HepG2 (cell line): Measurements from ENCODE around the gene AFF4. TPM values are rescaled to one million over a fixed set of nuclear protein-coding genes. Genes with fewer than 3 reads are reported as not detected.

Experiments used
- ATF4 ChIP-seq, 2 experiments: fragments of 450-650 bp in 1 of 2; sonication (generic) in 1 of 2; formaldehyde crosslinking; IDR thresholded peaks; 2 replicates each; pipeline versions ENCODE4 v1.5.0 to v1.8.0; 2020 to 2022; ENCODE audit warnings: mild to moderate bottlenecking in 1 of 2, missing genetic modification reagents in 1 of 2
- ELF3 ChIP-seq: IDR thresholded peaks from 2 replicates; pipeline ENCODE4 v1.6.1; 2016; ENCODE audit warnings: missing genetic modification reagents, missing compliant biosample characterization
- GFI1 ChIP-seq: sonication (generic); formaldehyde crosslinking; IDR thresholded peaks from 2 replicates; pipeline ENCODE4 v1.5.0; 2020; ENCODE audit warnings: missing genetic modification reagents, mild to moderate bottlenecking, borderline replicate concordance
- GTF3A ChIP-seq: sonication (generic); formaldehyde crosslinking; conservative IDR thresholded peaks from 2 replicates; pipeline ENCODE4 v1.4.0; 2020; ENCODE audit warnings: mild to moderate bottlenecking, missing genetic modification reagents
- HOXA3 ChIP-seq: sonication (generic); formaldehyde crosslinking; IDR thresholded peaks from 2 replicates; pipeline ENCODE4 v1.5.0; 2020; ENCODE audit warnings: missing genetic modification reagents
- MBD4 ChIP-seq: IDR thresholded peaks from 2 replicates; pipeline ENCODE4 v1.6.1; 2012; ENCODE audit warnings: low read length, inconsistent platforms, borderline replicate concordance
- POLR2AphosphoS5 ChIP-seq: IDR thresholded peaks from 2 replicates; pipeline ENCODE4 v1.6.1; 2012; ENCODE audit warnings: low read depth, low read length
- RCOR2 ChIP-seq: IDR thresholded peaks from 2 replicates; pipeline ENCODE4 v1.6.1; 2016; ENCODE audit warnings: missing biosample characterization, missing genetic modification reagents
- RORA ChIP-seq: sonication (generic); formaldehyde crosslinking; IDR thresholded peaks from 2 replicates; pipeline ENCODE4 v1.5.0; 2020; ENCODE audit warnings: mild to moderate bottlenecking, missing genetic modification reagents, moderate library complexity
- SAP130 ChIP-seq: IDR thresholded peaks from 2 replicates; pipeline ENCODE4 v1.6.1; 2016; ENCODE audit warnings: low read depth
- SMC3 ChIP-seq: IDR thresholded peaks from 2 replicates; pipeline ENCODE4 v1.6.1; 2011; ENCODE audit warnings: low read length, improper control_type of control experiment
- SRF ChIP-seq: IDR thresholded peaks from 2 replicates; pipeline ENCODE4 v1.6.1; 2011; ENCODE audit warnings: mild to moderate bottlenecking, low read depth, low read length, moderate library complexity
- TBX3 ChIP-seq: fragments of 450-650 bp; IDR thresholded peaks from 2 replicates; pipeline ENCODE4 v1.6.1; 2017; ENCODE audit warnings: antibody characterized with exemption, mild to moderate bottlenecking, inconsistent platforms, borderline replicate concordance
- TCF12 ChIP-seq, 2 experiments: fragments of 450-650 bp in 1 of 2; sonication (generic) in 1 of 2; formaldehyde crosslinking in 1 of 2; IDR thresholded peaks; 2 replicates each; pipeline versions ENCODE4 v1.6.1 to v1.8.0; 2017 to 2022; ENCODE audit warnings: antibody characterized with exemption in 1 of 2, mild to moderate bottlenecking in 1 of 2, missing genetic modification reagents in 1 of 2, moderate library complexity in 1 of 2
- ZFP36 ChIP-seq: fragments of 150-350 bp; IDR thresholded peaks from 2 replicates; pipeline ENCODE4 v1.6.1; 2018; ENCODE audit warnings: borderline replicate concordance, low read length, low read depth; ENCODE audit not compliant: partially characterized antibody
- ZNF589 ChIP-seq: sonication (generic); formaldehyde crosslinking; conservative IDR thresholded peaks from 2 replicates; pipeline ENCODE4 v1.8.0; 2022; ENCODE audit warnings: mild to moderate bottlenecking, moderate library complexity, missing genetic modification reagents
- ZNF746 ChIP-seq: sonication (generic); formaldehyde crosslinking; IDR thresholded peaks from 2 replicates; pipeline ENCODE4 v1.8.0; 2022; ENCODE audit warnings: mild to moderate bottlenecking, missing genetic modification reagents
- ZNF775 ChIP-seq: sonication (generic); formaldehyde crosslinking; IDR thresholded peaks from 2 replicates; pipeline ENCODE4 v1.4.0; 2020; ENCODE audit warnings: missing genetic modification reagents, mild to moderate bottlenecking, moderate library complexity, borderline replicate concordance
- ZNF776 ChIP-seq: sonication (generic); formaldehyde crosslinking; IDR thresholded peaks from 2 replicates; pipeline ENCODE4 v1.4.0; 2020; ENCODE audit warnings: mild to moderate bottlenecking, missing genetic modification reagents
- ZNF780A ChIP-seq: sonication (generic); formaldehyde crosslinking; IDR thresholded peaks from 2 replicates; pipeline ENCODE4 v1.8.0; 2022; ENCODE audit warnings: mild to moderate bottlenecking, missing genetic modification reagents, moderate library complexity
- ZNF891 ChIP-seq: sonication (generic); formaldehyde crosslinking; IDR thresholded peaks from 2 replicates; pipeline ENCODE4 v1.5.0; 2020; ENCODE audit warnings: mild to moderate bottlenecking, missing genetic modification reagents
- polyA plus RNA-seq, 8 experiments: library from polyadenylated mRNA; depleted of rRNA in 3 of 8; stranded (reverse) in 7 of 8; unstranded in 1 of 8; fragments of >200 nt; fragmentation: Illumina TruSeq in 4 of 8; extraction: Trizol in 4 of 8; gene quantifications; 2 replicates each; pipeline versions ENCODE4 v1.2.1 to v1.2.3, GENCODE V29; 2011 to 2016; ENCODE audit warnings: low read depth in 4 of 8, missing spikeins in 1 of 8, mixed read lengths in 1 of 8; ENCODE audit not compliant: insufficient read depth in 1 of 8
- total RNA-seq, 5 experiments: library from RNA; depleted of rRNA; stranded (reverse); fragments of >200 nt; fragmentation: Illumina TruSeq; extraction: Trizol; gene quantifications; 2 replicates each; pipeline ENCODE4 v1.2.3, GENCODE V29; 2016; ENCODE audit warnings: low read depth in 1 of 5
- TF ChIP-seq, protein P1 (sequence below): sonication (generic); formaldehyde crosslinking; IDR thresholded peaks from 2 replicates; pipeline ENCODE4 v1.4.0; 2020; ENCODE audit warnings: missing genetic modification reagents, low read depth, mild to moderate bottlenecking, borderline replicate concordance
- TF ChIP-seq, protein P2 (sequence below): sonication (generic); formaldehyde crosslinking; IDR thresholded peaks from 2 replicates; pipeline ENCODE4 v1.9.0; 2022; ENCODE audit warnings: low read depth, missing genetic modification reagents

Gene AFF4
- total and polyA plus RNA-seq, 2 of the 13 experiments (the other 11 are each of a cell fraction or from before 2014, with no cell fraction given) = 22.1 to 25.5 TPM

DNA sequence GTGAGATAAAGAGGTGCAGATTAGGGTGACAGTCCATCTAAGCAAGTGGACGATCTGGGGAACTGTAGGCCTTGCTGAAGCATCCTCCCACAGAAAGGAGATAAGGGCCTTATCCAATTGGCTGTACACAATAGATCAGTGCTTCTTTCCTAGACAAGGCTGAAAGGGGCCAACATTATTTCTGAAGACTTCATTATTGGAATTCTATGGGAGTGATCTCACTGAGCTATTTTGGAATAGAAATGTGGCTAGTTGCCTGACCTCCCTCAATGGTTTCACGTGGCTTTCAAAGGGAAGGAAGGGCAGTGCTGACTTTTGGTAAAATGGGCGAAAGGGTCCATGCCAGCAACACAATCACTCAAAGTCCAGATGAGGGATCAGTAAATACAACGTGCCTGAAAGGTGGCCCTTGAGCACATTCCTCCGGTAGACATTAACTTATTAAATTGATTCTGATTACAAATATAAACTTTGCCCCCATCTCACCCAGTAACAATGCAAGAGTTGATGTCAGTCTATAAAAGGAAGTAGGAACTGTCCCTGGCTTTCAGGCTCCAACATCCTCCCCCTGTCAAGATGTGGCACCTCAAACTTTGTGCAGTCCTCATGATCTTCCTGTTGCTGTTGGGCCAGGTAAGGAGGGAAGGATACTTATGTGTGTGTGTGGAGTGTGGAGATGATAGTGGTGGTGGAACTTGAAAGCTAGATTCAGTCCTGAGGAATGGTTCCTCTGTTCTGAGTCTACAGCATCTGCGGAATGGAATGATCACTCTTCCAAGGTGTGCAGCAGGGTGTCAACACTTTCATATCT, 90.1 kb downstream of the AFF4 start, which contains the start of gene LEAP2 (continued):
- TF ChIP-seq RORA (no peak), TBX3 (peak; percentile 66), POLR2AphosphoS5 (peak; percentile 99), ATF4 (CRISPR knock-in tag; IDR thresholded peaks at IDR 0.05) (peak in 1 of 2 experiments; percentile 55; a peak in 2 of 4 replicates), ZNF775 (0 out of 2 replicates have a peak, but pooled peaks have one; percentile 33), MBD4 (peak; percentile 53), HOXA3 (CRISPR knock-in tag) (peak; percentile 78; the same call in 1 of the 2 replicates), GTF3A (CRISPR knock-in tag) (0 out of 2 replicates have a peak, but pooled peaks have one; percentile 26), ZFP36 (no peak), SMC3 (peak; percentile 18; the same call in 1 of the 2 replicates), ZNF589 (CRISPR knock-in tag) (peak; percentile 74; the same call in 1 of the 2 replicates), ELF3 (CRISPR knock-in tag) (peak; percentile 89), ZNF891 (CRISPR knock-in tag) (no peak), ZNF776 (0 out of 2 replicates have a peak, but pooled peaks have one; percentile 41), TCF12 (IDR thresholded peaks at IDR 0.05) (no peak), TCF12 (CRISPR knock-in tag; IDR thresholded peaks at IDR 0.05) (peak; percentile 79; the same call in 1 of the 2 replicates), GFI1 (peak; percentile 55; the same call in 1 of the 2 replicates), ZNF780A (peak; percentile 68; the same call in 1 of the 2 replicates), ZNF746 (CRISPR knock-in tag) (peak; percentile 72; the same call in 1 of the 2 replicates), SAP130 (CRISPR knock-in tag) (peak; percentile 92), SRF (peak; percentile 82), RCOR2 (CRISPR knock-in tag) (peak; percentile 24; the same call in 1 of the 2 replicates)
- TF ChIP-seq, protein P1, sequence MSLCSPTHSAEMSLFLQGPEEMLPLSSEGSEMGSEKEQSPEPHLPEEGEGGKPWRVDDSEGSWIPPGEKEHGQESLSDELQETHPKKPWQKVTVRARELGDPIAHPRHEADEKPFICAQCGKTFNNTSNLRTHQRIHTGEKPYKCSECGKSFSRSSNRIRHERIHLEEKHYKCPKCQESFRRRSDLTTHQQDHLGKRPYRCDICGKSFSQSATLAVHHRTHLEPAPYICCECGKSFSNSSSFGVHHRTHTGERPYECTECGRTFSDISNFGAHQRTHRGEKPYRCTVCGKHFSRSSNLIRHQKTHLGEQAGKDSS (CRISPR knock-in tag) = peak; percentile 47; the same call in 1 of the 2 replicates
- TF ChIP-seq, protein P2, sequence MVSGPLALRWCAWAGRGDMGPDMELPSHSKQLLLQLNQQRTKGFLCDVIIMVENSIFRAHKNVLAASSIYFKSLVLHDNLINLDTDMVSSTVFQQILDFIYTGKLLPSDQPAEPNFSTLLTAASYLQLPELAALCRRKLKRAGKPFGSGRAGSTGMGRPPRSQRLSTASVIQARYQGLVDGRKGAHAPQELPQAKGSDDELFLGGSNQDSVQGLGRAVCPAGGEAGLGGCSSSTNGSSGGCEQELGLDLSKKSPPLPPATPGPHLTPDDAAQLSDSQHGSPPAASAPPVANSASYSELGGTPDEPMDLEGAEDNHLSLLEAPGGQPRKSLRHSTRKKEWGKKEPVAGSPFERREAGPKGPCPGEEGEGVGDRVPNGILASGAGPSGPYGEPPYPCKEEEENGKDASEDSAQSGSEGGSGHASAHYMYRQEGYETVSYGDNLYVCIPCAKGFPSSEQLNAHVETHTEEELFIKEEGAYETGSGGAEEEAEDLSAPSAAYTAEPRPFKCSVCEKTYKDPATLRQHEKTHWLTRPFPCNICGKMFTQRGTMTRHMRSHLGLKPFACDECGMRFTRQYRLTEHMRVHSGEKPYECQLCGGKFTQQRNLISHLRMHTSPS (CRISPR knock-in tag) = no peak
